PFSK-1 (cell line): ENCODE data around the gene ERCC2. TPM values are rescaled to one million over a fixed set of nuclear protein-coding genes. Genes with fewer than 3 reads are reported as not detected.

ENCODE experiments used
- FOXP2 ChIP-seq: optimal IDR thresholded peaks from 2 replicates; pipeline ENCODE3; 2011; ENCODE audit warnings: borderline replicate concordance, control low read depth, inconsistent platforms; ENCODE audit not compliant: insufficient read depth; ENCODE audit errors: extremely low read length, extremely low read depth
- POLR2AphosphoS5 ChIP-seq: IDR thresholded peaks from 2 replicates; pipeline ENCODE4 v1.6.1; 2012; ENCODE audit warnings: low read depth, mild to moderate bottlenecking, control low read depth, low read length, moderate library complexity
- SIN3A ChIP-seq: IDR thresholded peaks from 2 replicates; pipeline ENCODE4 v1.6.1; 2012; ENCODE audit warnings: mild to moderate bottlenecking, low read length, moderate library complexity, borderline replicate concordance; ENCODE audit not compliant: insufficient read depth
- TAF1 ChIP-seq: IDR thresholded peaks from 2 replicates; pipeline ENCODE4 v1.6.1; 2012; ENCODE audit warnings: low read length, control low read depth, borderline replicate concordance; ENCODE audit not compliant: insufficient read depth
- polyA plus RNA-seq: library from polyadenylated mRNA; unstranded; fragments of >200 nt; gene quantifications from one replicate; pipeline ENCODE4 v1.2.1, GENCODE V29; 2012; ENCODE audit warnings: low read depth, missing spikeins; ENCODE audit not compliant: insufficient read length
- TF ChIP-seq, protein P1 (sequence below), 2 experiments: IDR thresholded peaks; 2 replicates each; pipeline versions ENCODE4 v1.6.1 to v1.8.0; 2011 to 2012; ENCODE audit warnings: low read depth in 2 of 2, low read length in 2 of 2, control low read depth in 1 of 2, inconsistent platforms in 1 of 2, mild to moderate bottlenecking in 1 of 2, moderate library complexity in 1 of 2; ENCODE audit not compliant: insufficient read depth in 1 of 2

Gene ERCC2
- 56.2 TPM for polyA plus RNA-seq

GRCh38 chr19:45370410-45371204 is at the start of gene ERCC2:
TSS of gene ERCC2 (minus strand) at chr19:45370573. CDS start at chr19:45370540, 33 bp downstream.
- TF ChIP-seq SIN3A (no peak), TAF1 (0 out of 2 replicates have a peak, but pooled peaks have one; percentile 7), POLR2AphosphoS5 (peak; percentile 62; the same call in 1 of the 2 replicates), FOXP2 (no peak)
- TF ChIP-seq, protein P1, sequence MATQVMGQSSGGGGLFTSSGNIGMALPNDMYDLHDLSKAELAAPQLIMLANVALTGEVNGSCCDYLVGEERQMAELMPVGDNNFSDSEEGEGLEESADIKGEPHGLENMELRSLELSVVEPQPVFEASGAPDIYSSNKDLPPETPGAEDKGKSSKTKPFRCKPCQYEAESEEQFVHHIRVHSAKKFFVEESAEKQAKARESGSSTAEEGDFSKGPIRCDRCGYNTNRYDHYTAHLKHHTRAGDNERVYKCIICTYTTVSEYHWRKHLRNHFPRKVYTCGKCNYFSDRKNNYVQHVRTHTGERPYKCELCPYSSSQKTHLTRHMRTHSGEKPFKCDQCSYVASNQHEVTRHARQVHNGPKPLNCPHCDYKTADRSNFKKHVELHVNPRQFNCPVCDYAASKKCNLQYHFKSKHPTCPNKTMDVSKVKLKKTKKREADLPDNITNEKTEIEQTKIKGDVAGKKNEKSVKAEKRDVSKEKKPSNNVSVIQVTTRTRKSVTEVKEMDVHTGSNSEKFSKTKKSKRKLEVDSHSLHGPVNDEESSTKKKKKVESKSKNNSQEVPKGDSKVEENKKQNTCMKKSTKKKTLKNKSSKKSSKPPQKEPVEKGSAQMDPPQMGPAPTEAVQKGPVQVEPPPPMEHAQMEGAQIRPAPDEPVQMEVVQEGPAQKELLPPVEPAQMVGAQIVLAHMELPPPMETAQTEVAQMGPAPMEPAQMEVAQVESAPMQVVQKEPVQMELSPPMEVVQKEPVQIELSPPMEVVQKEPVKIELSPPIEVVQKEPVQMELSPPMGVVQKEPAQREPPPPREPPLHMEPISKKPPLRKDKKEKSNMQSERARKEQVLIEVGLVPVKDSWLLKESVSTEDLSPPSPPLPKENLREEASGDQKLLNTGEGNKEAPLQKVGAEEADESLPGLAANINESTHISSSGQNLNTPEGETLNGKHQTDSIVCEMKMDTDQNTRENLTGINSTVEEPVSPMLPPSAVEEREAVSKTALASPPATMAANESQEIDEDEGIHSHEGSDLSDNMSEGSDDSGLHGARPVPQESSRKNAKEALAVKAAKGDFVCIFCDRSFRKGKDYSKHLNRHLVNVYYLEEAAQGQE (IDR thresholded peaks at IDR 0.05; ENCODE audit: insufficient read depth in 1 of 2, low read depth in 2 of 2, low read length in 2 of 2): no peak

DNA sequence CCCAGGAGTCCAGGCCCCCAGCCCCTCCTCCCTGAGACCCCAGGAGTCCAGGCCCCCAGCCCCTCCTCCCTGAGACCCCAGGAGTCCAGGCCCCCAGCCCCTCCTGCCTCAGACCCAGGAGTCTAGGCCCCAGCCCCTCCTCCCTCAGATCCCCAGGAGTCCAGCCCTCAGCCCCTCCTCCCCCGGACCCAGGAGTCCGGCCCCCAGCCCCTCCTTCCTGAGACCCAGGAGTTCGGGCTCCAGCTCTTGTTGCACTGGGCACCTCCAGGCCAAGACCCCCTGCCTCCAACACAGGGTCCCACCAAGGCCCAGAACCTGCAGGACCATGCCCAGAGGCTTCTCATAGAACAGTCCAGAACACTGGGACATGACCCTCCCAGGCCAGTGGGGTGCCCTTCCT is 49.5 kb upstream of the ERCC2 start:
- no peak for TF ChIP-seq TAF1

DNA sequence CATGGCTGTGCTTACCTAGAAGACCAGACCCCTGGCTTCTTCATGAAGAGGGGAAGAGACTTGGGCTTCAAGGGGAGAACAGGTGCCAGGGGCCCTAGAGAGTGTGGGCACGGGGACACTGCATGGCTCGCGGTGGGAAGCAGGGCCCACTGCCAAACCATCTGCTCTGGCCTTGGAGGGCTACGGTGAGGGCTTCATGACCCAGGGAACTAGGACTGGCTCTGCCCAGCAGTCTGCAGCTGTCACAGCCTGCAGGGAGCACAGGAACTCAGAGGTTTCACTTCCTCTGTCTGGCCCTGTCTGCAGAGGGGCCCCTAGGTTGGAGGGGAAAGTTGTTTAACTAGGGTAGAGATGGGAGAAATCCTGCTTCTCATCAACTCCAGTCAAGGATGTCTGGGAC is 49.0 kb upstream of the ERCC2 start:
- TF ChIP-seq FOXP2: no peak
- TF ChIP-seq, protein P1 (IDR thresholded peaks at IDR 0.05; ENCODE audit: insufficient read depth in 1 of 2, low read depth in 2 of 2, low read length in 2 of 2): no peak
- no peak for TF ChIP-seq POLR2AphosphoS5
- TF ChIP-seq TAF1: no peak
- no peak for TF ChIP-seq SIN3A

GRCh38 chr19:45418802-45419201 is 48.4 kb upstream of the ERCC2 start:
- TF ChIP-seq POLR2AphosphoS5 (no peak), FOXP2 (no peak), TAF1 (no peak), SIN3A (no peak)
- TF ChIP-seq, protein P1 (IDR thresholded peaks at IDR 0.05; ENCODE audit: insufficient read depth in 1 of 2, low read depth in 2 of 2, low read length in 2 of 2): no peak

- TF ChIP-seq POLR2AphosphoS5: no peak
- TF ChIP-seq, protein P1 (IDR thresholded peaks at IDR 0.05; ENCODE audit: insufficient read depth in 1 of 2, low read depth in 2 of 2, low read length in 2 of 2): no peak
- TF ChIP-seq FOXP2: no peak
- no peak for TF ChIP-seq SIN3A
Observed at GRCh38 chr19:45417151-45417550, 46.8 kb upstream of the ERCC2 start.
